SH-SY5Y (cell line): Measurements from ENCODE around the gene CDH15.

Source experiments
- GATA2 ChIP-seq: IDR thresholded peaks from 2 replicates; pipeline ENCODE4 v1.6.1; 2011; ENCODE audit warnings: mild to moderate bottlenecking, low read depth, low read length
- GATA3 ChIP-seq: IDR thresholded peaks from 2 replicates; pipeline ENCODE4 v1.6.1; 2011; ENCODE audit warnings: low read depth, mild to moderate bottlenecking, low read length, moderate library complexity

GRCh38 chr16:89169778-89170177, 1.8 kb upstream of the CDH15 start:
- no peak for TF ChIP-seq GATA2
- no peak for TF ChIP-seq GATA3
